Mucosa of rectum (tissue), 2 donors: Measurements from ENCODE around the gene PIGW.
A peak's percentile ranks its signal among the peaks of the same experiment; 100 is the strongest.

Experiments used
- H3K27ac ChIP-seq, 2 donors: one replicate each; pipeline ENCODE4 v1.7.0; 2013; ENCODE audit warnings: inconsistent platforms in 2 of 2, low read depth in 2 of 2, low read length in 2 of 2
- H3K27me3 ChIP-seq, 2 donors: one replicate each; pipeline ENCODE4 v1.7.0; 2013; ENCODE audit warnings: low read length in 2 of 2; ENCODE audit not compliant: control insufficient read depth in 2 of 2, insufficient read depth in 2 of 2
- H3K36me3 ChIP-seq, 2 donors: one replicate each; pipeline ENCODE4 v1.7.0; 2013; ENCODE audit warnings: low read length in 2 of 2; ENCODE audit not compliant: control insufficient read depth in 2 of 2, insufficient read depth in 2 of 2
- H3K4me1 ChIP-seq, 2 donors: one replicate each; pipeline ENCODE4 v1.7.0; 2013; ENCODE audit warnings: low read length in 2 of 2, mild to moderate bottlenecking in 1 of 2; ENCODE audit not compliant: control insufficient read depth in 2 of 2, insufficient read depth in 2 of 2
- H3K4me3 ChIP-seq, 2 donors: one replicate each; pipeline ENCODE4 v1.7.0; 2013; ENCODE audit warnings: low read length in 2 of 2
- H3K9ac ChIP-seq, 2 donors: one replicate each; pipeline ENCODE4 v1.7.0; 2013; ENCODE audit warnings: low read length in 2 of 2, low read depth in 1 of 2, mild to moderate bottlenecking in 1 of 2
- H3K9me3 ChIP-seq, 2 donors: one replicate each; pipeline ENCODE4 v1.7.0; 2013; ENCODE audit warnings: low read length in 2 of 2; ENCODE audit not compliant: control insufficient read depth in 2 of 2
- donor health status: healthy.
- donor health status: Normal muscosa, but diverticular disease.

Gene PIGW

GRCh38 chr17:36534840-36535668, at the start of gene PIGW, which contains the start of gene MYO19:
Gene PIGW (plus strand): TSS chr17:36534987. CDS start chr17:36537102, 2,115 bp downstream.
Gene MYO19 (minus strand): TSS chr17:36534868. CDS start chr17:36532538, 2,330 bp downstream.
- Histone ChIP-seq H3K4me3 (peak within 1 kb of the TSS; percentile 93 to 99), H3K4me1 (peaks cover 14 to 16% of the 10 kb centered on the region in 2 donors), H3K9ac (peak within 1 kb of the TSS; percentile 95 to 97), H3K27ac (peak within 1 kb of the TSS; percentile 99), H3K27me3 (no peaks in the 10 kb centered on the region), H3K36me3 (peaks cover 24 to 31% of the 10 kb centered on the region in 2 donors), H3K9me3 (no peaks in the 10 kb centered on the region)

GRCh38 chr17:36485027-36485426, 49.8 kb upstream of the PIGW start:
- H3K9me3 ChIP-seq, result no peaks in the 10 kb centered on the region
- no peak overlapping the region for H3K4me3 ChIP-seq
- peaks cover 18 to 19% of the 10 kb centered on the region in 2 donors for H3K4me1 ChIP-seq
- no peak overlapping the region for H3K9ac ChIP-seq
- H3K27ac ChIP-seq, result no peak overlapping the region
- H3K36me3 ChIP-seq, result no peaks in the 10 kb centered on the region
- peaks cover 4 to 5% of the 10 kb centered on the region in 2 donors for H3K27me3 ChIP-seq

- Histone ChIP-seq H3K4me1 (peaks cover 18 to 19% of the 10 kb centered on the region in 2 donors), H3K9ac (peak overlapping the region in 1 of 2 donors; percentile 79), H3K36me3 (no peaks in the 10 kb centered on the region), H3K27me3 (peaks cover 4 to 5% of the 10 kb centered on the region in 2 donors), H3K27ac (no peak overlapping the region), H3K9me3 (no peaks in the 10 kb centered on the region), H3K4me3 (peak overlapping the region; percentile 87 to 97)
Measured at GRCh38 chr17:36485805-36486203, 49.0 kb upstream of the PIGW start.

- peaks cover 4 to 5% of the 10 kb centered on the region in 2 donors for H3K27me3 ChIP-seq
- peak within 1 kb of the TSS; percentile 42 to 81 for H3K27ac ChIP-seq
- peaks cover 18 to 19% of the 10 kb centered on the region in 2 donors for H3K4me1 ChIP-seq
- H3K9me3 ChIP-seq, result no peaks in the 10 kb centered on the region
- H3K9ac ChIP-seq, result peak within 1 kb of the TSS; percentile 79 to 86
- H3K36me3 ChIP-seq, result peaks cover 0 to 4% of the 10 kb centered on the region in 2 donors
- peak within 1 kb of the TSS; percentile 87 to 97 for H3K4me3 ChIP-seq
Measured at GRCh38 chr17:36486204-36487194, 48.3 kb upstream of the PIGW start, which contains the start of gene ZNHIT3. Gene ZNHIT3 (plus strand): TSS chr17:36486681. CDS start chr17:36486700, 19 bp downstream.

GRCh38 chr17:36493956-36494355, 40.8 kb upstream of the PIGW start:
- Histone ChIP-seq H3K27me3 (no peaks in the 10 kb centered on the region), H3K9me3 (no peaks in the 10 kb centered on the region), H3K36me3 (peaks cover 57 to 66% of the 10 kb centered on the region in 2 donors), H3K27ac (no peak overlapping the region), H3K4me1 (no peaks in the 10 kb centered on the region), H3K9ac (no peak overlapping the region), H3K4me3 (no peak overlapping the region)

- Histone ChIP-seq H3K9me3 (no peaks in the 10 kb centered on the region), H3K27me3 (no peaks in the 10 kb centered on the region), H3K4me1 (no peaks in the 10 kb centered on the region), H3K27ac (no peak overlapping the region), H3K36me3 (peaks cover 60 to 66% of the 10 kb centered on the region in 2 donors), H3K9ac (no peak overlapping the region), H3K4me3 (no peak overlapping the region)
Measured at GRCh38 chr17:36494674-36495073, 40.1 kb upstream of the PIGW start.

- Histone ChIP-seq H3K9me3 (no peaks in the 10 kb centered on the region), H3K36me3 (peaks cover 61 to 67% of the 10 kb centered on the region in 2 donors), H3K27ac (no peak overlapping the region), H3K4me1 (no peaks in the 10 kb centered on the region), H3K9ac (no peak overlapping the region), H3K4me3 (no peak overlapping the region), H3K27me3 (no peaks in the 10 kb centered on the region)
Measured at GRCh38 chr17:36495076-36495578, 39.7 kb upstream of the PIGW start.

GRCh38 chr17:36496018-36496789, 38.6 kb upstream of the PIGW start:
- Histone ChIP-seq H3K9me3 (no peaks in the 10 kb centered on the region), H3K36me3 (peaks cover 71 to 78% of the 10 kb centered on the region in 2 donors), H3K27me3 (no peaks in the 10 kb centered on the region), H3K4me3 (no peak overlapping the region), H3K27ac (no peak overlapping the region), H3K4me1 (no peaks in the 10 kb centered on the region), H3K9ac (no peak overlapping the region)

GRCh38 chr17:36498155-36498554, 36.6 kb upstream of the PIGW start:
- H3K9ac ChIP-seq, result no peak overlapping the region
- peaks cover 58 to 71% of the 10 kb centered on the region in 2 donors for H3K36me3 ChIP-seq
- H3K9me3 ChIP-seq, result no peaks in the 10 kb centered on the region
- no peaks in the 10 kb centered on the region for H3K27me3 ChIP-seq
- H3K4me3 ChIP-seq, result no peak overlapping the region
- no peaks in the 10 kb centered on the region for H3K4me1 ChIP-seq
- no peak overlapping the region for H3K27ac ChIP-seq
